Effector memory CD4-positive, alpha-beta T cell (primary cell): Measurements from ENCODE around the gene SP2.

Source experiments
- DNase-seq, 3 donors: peaks; one replicate each; pipeline ENCODE4 v3.0.0-alpha.2; 2020
- H3K27ac ChIP-seq: 2 replicates; pipeline ENCODE4 v1.7.0; 2013; ENCODE audit warnings: mild to moderate bottlenecking, low read length, moderate library complexity; ENCODE audit not compliant: insufficient read depth, poor library complexity, severe bottlenecking
- H3K27me3 ChIP-seq: replicated peaks from 2 replicates; pipeline ENCODE4 v1.7.0; 2013; ENCODE audit warnings: mild to moderate bottlenecking, low read length; ENCODE audit not compliant: insufficient read depth, control insufficient read depth, poor library complexity, severe bottlenecking
- H3K36me3 ChIP-seq: 2 replicates; pipeline ENCODE4 v1.7.0; 2013; ENCODE audit warnings: mild to moderate bottlenecking, low read length, moderate library complexity; ENCODE audit not compliant: control insufficient read depth, insufficient read depth
- H3K4me1 ChIP-seq: 2 replicates; pipeline ENCODE4 v1.7.0; 2013; ENCODE audit warnings: low read length, mild to moderate bottlenecking; ENCODE audit not compliant: control insufficient read depth, insufficient read depth, poor library complexity, severe bottlenecking
- H3K4me3 ChIP-seq: 2 replicates; pipeline ENCODE4 v1.7.0; 2013; ENCODE audit warnings: low read length, low read depth, mild to moderate bottlenecking; ENCODE audit not compliant: insufficient read depth, poor library complexity, severe bottlenecking
- H3K9me3 ChIP-seq: 2 replicates; pipeline ENCODE4 v1.7.0; 2013; ENCODE audit warnings: mild to moderate bottlenecking, low read length, moderate library complexity; ENCODE audit not compliant: control insufficient read depth
- total RNA-seq, 3 donors: gene quantifications; one replicate each; lab custom pipeline; 2026; lab: John Stamatoyannopoulos, UW

Gene SP2
- total RNA-seq = 6.4 to 19.4 (median 10.5) reads per million in 3 donors

DNA sequence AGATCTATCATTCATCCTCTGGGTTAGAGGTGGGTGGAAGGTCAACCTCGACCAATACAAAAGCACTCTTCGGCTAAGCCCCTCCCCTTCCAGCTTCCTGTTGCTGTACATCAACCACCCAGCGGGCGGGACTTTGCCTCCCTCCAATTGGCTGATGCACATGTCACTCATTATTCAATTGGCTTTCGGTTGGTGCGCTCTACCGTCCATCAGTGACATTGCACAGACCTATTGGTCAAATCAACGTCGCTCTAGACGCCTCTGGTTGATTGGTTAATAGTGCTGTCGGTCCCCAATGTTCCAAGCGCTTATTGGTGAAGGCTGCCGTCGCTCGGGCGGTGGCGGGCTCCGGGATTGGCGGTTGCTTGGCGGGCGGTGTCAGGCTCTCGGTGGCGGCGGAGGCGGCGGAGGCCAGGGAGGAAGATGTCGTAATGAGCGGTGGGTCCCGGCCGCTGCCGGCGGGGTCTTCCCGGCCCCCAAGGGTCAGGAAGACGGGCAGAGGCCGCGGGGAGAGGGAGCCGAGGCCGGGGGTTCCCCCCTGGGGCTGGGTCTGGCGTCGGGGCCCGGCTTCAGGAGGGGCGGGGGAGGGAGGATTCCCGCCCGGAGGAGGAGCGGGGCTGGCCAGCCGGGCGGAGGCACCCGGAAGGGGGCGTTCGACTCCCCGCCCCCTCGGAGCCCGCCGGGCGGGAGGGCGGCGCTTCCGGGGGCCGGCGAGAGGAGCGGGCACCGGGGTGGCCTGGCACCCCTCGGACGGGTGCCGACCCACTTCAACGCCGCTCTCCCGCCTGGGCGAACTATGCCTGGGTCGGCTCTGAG lies at the start of gene SP2:
Gene SP2, plus strand, starts transcription at position 381 of the 816 bp plus-strand sequence. Its CDS starts 51 bp downstream, at position 432.
- Histone ChIP-seq H3K27me3 (no peaks in the 10 kb centered on the region), H3K4me3 (peak within 1 kb of the TSS; percentile 69), H3K27ac (peak within 1 kb of the TSS; percentile 98), H3K4me1 (peaks cover 5% of the 10 kb centered on the region), H3K9me3 (no peaks in the 10 kb centered on the region), H3K36me3 (no peaks in the 10 kb centered on the region)
- peak; percentile 98 to 100 (median 98) for DNase-seq

DNA sequence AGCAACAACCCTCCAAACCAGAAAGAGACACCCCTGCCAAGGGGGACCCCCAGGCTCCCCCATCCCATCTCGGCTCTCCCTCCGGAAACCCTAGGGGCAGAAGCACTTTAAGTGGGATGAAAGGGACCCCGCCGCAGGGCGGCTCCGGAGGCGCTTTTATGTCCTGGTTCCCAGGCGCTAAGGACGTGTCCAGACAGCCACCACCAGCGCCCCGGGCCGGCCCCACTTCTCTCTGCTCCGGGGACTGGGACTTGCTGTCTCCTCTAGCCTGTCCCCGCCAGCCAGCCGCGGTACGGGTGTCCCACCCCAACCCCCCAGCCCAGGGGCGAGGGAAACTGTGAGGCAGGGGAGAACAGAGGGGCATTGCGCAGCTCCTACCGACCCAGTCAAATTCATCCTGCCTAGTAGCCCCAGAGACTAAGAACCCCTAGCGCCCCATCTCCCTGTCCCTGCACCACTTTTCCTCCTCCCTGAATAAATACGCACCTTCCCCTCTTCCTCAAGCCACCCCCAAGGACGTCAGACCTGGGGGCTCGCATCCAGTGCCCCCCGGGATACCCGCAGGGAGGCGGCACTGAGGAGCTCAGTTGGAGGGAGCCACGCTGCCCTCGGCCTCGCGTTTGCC lies 49.2 kb upstream of the SP2 start:
- Histone ChIP-seq H3K4me3 (no peak overlapping the region), H3K27ac (no peak overlapping the region), H3K27me3 (peaks cover 65% of the 10 kb centered on the region), H3K4me1 (peaks cover 31% of the 10 kb centered on the region), H3K9me3 (no peaks in the 10 kb centered on the region), H3K36me3 (no peaks in the 10 kb centered on the region)
- no peak for DNase-seq

DNA sequence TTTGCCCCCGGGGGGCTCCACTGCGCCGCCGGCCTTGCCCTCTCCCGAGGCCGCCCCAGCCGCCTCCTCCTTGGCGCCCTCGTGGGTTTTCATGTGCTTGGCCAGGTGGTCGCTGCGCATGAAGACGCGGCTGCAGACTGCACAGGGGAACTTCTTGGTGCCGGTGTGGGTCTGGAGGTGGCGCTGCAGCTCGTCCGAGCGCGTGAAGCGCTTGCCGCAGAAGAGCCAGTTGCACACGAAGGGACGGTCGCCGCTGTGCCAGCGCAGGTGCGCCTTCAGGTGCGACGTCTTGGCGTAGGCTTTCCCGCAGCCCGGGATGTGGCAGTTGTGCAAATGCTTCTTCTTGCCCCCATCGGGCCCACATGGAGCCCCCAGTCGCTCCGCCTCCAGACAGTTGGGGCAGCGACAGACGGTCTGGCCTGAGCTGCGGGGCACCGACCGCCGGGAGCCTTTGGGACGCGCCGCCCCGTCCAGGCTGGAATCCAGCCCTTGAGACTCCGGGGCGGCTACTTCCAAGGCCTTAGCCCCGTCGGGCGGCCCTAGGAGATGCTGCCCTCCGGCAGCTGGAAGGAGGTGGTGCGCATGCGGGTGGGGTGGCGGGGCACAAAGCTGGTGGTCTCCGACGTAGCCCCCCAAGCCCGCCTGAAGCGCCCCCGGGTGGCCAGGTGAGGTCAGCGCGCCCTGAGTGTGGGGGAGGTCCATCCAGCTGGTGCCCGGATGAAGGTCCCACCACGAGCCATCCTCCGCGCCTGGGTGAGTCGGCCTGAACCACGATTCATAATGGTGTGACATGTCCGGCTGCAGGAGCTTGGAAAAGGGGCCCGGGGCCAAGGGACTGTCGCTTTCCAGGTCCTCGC lies 48.5 kb upstream of the SP2 start:
- Histone ChIP-seq H3K27me3 (peaks cover 68% of the 10 kb centered on the region), H3K4me3 (no peak overlapping the region), H3K4me1 (peaks cover 35% of the 10 kb centered on the region), H3K9me3 (no peaks in the 10 kb centered on the region), H3K36me3 (no peaks in the 10 kb centered on the region), H3K27ac (no peak overlapping the region)
- no peak for DNase-seq

DNA sequence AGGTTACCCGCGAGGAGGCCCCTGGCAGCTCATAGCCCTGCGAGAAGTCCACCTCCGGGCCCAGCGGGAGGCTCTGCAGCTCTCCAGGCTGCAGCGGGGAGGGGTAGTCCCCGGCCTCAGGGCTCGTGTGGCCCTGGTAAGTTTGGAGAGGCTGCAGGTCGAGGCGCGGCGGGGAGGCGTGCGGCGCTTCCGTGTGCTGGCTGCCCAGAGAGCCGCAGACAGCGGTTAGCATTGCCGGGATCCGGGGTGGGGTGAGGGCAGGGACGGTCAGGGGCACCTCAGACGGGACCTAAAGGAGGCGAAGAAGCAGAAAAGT lies 47.9 kb upstream of the SP2 start:
- H3K9me3 ChIP-seq = no peaks in the 10 kb centered on the region
- no peak for DNase-seq
- H3K36me3 ChIP-seq = no peaks in the 10 kb centered on the region
- H3K4me1 ChIP-seq = peaks cover 33% of the 10 kb centered on the region
- peaks cover 73% of the 10 kb centered on the region for H3K27me3 ChIP-seq
- H3K4me3 ChIP-seq = no peak overlapping the region
- no peak overlapping the region for H3K27ac ChIP-seq

DNA sequence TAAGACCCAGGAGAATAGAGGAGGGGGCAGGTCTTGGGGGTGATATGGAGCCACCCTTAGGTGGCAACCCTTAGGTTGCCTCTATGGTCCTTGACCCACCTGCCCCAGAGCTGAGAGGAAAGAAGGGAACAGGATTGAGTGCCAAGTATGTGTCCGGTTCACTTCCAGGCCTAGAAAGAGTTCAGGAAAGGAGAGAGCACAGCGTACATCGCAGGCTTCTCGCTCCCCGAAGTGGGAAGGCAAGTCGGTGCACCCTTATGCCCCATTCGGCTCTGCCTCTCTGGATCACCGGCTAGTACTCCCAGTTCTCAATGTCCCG lies 45.7 kb upstream of the SP2 start:
- no peak for DNase-seq
- Histone ChIP-seq H3K4me1 (peaks cover 33% of the 10 kb centered on the region), H3K4me3 (peak overlapping the region; percentile 42), H3K27ac (no peak overlapping the region), H3K27me3 (peaks cover 64% of the 10 kb centered on the region), H3K9me3 (no peaks in the 10 kb centered on the region), H3K36me3 (no peaks in the 10 kb centered on the region)

DNA sequence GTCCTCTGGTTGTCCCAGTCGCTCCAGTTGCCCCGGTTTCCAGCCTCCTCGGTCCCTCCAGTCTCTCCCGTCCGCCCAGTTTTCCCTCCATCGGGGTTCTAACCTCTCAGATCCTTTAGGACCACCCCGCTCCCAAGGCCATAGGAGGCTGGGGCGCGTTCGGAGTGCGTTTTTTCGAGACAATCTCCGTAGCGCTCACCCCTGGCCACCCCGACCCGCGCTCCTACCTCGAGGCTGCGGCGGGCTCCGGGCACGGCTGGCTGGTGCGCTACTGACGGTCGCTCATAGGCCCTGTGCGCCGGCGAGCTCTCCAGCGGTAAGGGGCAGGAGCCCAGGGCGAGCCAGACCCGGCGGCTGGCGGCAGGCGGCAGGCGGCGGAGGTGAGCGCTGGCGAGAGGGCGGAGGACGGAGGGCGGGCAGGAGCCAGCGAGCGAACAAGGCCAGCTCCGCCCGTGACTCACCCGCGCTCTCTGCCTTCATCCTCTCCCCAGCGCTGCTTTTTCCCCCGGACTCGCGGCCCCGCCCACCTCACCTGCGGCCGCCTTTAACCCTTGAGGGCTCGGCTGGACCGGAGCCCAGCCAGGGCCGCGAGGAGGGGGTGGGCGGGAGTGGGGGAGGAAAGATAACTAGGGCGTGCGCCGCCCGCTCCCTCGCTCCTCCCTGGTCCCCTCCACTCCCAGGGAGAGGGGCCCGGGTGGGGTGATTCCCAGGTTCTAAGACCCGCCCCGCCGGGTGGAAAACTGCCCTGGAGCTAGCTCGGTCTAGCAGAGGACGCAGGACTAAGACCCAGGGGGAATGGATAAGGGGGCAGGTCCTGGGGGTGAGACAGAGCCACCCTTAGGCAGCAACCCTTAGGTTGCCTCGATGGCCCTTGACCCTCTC lies 45.1 kb upstream of the SP2 start, which contains the start of gene SP6:
Gene SP6, minus strand, starts transcription at position 472 of the 882 bp plus-strand sequence. CDS start 2,734 bp downstream, outside the sequence.
- Histone ChIP-seq H3K27me3 (peaks cover 60% of the 10 kb centered on the region), H3K27ac (no peak within 1 kb of the TSS), H3K4me1 (peaks cover 33% of the 10 kb centered on the region), H3K4me3 (peak within 1 kb of the TSS; percentile 42), H3K9me3 (no peaks in the 10 kb centered on the region), H3K36me3 (no peaks in the 10 kb centered on the region)
- peak; percentile 31 to 47 (median 44) for DNase-seq

DNA sequence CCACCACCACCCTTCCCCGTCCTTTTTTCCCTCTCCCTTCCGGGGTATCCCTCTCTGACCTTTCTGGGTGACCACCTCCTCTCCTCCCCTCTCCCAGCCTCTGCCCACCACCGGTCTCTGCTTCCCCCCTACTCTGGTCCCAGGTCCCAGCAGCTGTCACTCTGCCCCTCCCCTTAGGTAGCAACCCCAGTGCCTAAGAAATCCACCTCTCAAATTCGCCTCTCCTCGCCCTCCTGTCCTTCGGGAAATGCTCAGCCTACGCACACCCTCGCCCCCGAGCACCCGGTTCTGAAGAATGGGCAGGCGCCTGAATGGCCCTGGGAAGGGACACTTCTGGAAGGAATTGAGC lies 44.3 kb upstream of the SP2 start:
- no peak for DNase-seq
- H3K9me3 ChIP-seq = no peaks in the 10 kb centered on the region
- peaks cover 52% of the 10 kb centered on the region for H3K27me3 ChIP-seq
- no peak overlapping the region for H3K27ac ChIP-seq
- no peak overlapping the region for H3K4me3 ChIP-seq
- peaks cover 33% of the 10 kb centered on the region for H3K4me1 ChIP-seq
- no peaks in the 10 kb centered on the region for H3K36me3 ChIP-seq

DNA sequence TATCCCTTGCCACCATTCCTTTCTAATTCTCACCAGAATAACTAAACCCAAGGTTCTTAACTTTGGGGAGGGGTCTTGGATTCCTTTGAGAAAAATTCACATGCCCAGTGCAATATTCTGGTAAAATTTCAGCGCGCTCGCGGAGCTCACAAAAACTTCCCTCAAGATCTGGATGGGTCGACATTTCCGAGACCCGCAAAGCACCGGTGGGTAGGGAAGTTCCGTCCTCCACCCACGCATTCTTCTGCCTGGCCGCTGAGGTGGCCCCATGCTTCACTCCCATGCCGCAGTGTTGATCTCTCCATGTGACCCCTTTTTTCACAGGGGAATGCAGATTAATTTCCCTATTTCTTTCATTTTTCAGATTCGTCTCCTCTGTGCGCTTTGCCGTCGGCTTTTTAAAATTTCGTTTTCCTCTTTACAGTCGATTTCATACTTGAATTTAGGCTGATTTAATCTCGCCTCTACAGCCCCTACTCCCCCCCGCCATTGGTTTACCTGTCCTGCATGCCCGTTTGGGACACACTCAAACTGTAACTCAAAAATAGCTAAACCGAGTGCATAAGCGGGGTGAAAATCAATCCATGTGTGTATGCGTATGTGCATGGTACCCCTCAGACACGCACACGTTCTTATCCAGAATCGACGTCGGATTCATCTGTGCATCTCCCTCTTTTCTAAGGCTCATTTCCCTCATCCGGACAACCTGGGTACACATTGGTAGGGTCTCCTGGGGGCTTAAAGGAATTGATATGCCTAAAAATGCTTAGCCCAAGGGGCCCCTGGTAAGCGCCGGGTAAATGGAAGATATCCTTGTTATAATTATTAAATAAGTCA lies 43.7 kb upstream of the SP2 start:
- H3K9me3 ChIP-seq = no peaks in the 10 kb centered on the region
- peaks cover 27% of the 10 kb centered on the region for H3K4me1 ChIP-seq
- peaks cover 46% of the 10 kb centered on the region for H3K27me3 ChIP-seq
- H3K36me3 ChIP-seq = no peaks in the 10 kb centered on the region
- no peak for DNase-seq
- H3K27ac ChIP-seq = no peak overlapping the region
- H3K4me3 ChIP-seq = no peak overlapping the region

DNA sequence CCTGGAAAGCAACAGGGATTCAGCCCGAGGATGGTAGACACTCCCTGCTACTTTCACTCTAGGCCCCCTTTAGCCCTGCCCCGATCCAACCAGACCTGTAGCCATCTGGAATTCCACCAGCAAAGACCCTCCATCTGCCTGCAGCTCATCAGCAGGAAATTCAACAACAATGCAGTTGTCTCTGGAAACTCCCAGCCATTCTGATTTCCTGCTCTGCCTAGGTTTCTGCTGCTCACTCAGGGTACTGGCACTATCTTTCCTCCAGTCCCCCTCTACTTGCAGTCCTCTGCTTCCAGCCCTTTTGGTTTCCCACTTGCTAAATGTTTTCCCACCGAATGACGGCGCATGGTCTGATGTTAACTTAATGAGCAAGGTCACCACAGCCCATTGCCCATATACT lies 42.4 kb upstream of the SP2 start:
- no peak for DNase-seq
- no peaks in the 10 kb centered on the region for H3K36me3 ChIP-seq
- no peak overlapping the region for H3K4me3 ChIP-seq
- H3K27me3 ChIP-seq = peaks cover 35% of the 10 kb centered on the region
- H3K27ac ChIP-seq = no peak overlapping the region
- no peaks in the 10 kb centered on the region for H3K9me3 ChIP-seq
- H3K4me1 ChIP-seq = peaks cover 23% of the 10 kb centered on the region
